ENCODE data around the gene KIAA1328. TPM values are rescaled to one million over a fixed set of nuclear protein-coding genes. Genes with fewer than 3 reads are reported as not detected.

Gene KIAA1328
- total RNA-seq, 6 experiments from 2014 or later: 2.7 to 3.3 (median 3.0) TPM

DNA sequence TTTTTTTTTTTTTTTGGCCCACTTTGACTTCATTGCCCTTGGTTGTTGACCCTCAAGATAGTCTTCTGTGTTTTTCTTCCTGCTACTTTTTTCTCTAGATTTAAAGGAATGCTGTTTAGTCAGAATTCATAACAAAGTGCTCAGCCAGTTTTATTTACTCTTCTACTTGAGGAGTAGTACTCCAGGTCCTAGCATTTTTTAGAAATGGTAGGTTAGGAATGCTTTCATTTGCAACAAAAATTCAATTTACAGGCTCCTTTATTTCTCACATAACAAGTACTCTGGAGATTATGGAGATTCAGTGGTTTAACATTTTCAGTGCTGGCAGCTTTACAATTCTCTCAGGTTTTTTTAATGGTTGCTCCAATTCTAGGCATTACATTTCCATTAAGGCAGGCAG, 58.2 kb downstream of the KIAA1328 start:
- no peak for DNase-seq

DNA sequence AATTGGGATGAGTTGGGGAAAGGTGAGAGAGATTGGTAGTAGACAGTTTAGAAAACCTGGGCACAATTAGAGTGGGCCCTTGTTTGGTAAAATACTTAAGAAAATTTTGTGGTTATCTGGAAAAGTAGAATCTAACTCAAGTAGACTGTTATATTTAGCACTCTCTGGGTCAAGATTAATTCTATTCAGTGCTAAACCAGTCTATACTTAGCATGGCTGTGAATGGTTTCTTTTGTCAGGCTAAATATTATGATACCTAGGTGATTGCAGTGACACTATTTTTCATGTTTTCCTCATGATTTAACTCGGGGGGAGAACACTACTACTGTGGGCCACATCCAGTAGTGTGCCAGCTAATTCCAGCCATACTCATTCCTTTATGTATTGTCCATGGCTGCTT, 58.9 kb downstream of the KIAA1328 start:
- no peak for DNase-seq
- no peak overlapping the region for H3K27ac Mint-ChIP-seq
- TF ChIP-seq, protein P1, sequence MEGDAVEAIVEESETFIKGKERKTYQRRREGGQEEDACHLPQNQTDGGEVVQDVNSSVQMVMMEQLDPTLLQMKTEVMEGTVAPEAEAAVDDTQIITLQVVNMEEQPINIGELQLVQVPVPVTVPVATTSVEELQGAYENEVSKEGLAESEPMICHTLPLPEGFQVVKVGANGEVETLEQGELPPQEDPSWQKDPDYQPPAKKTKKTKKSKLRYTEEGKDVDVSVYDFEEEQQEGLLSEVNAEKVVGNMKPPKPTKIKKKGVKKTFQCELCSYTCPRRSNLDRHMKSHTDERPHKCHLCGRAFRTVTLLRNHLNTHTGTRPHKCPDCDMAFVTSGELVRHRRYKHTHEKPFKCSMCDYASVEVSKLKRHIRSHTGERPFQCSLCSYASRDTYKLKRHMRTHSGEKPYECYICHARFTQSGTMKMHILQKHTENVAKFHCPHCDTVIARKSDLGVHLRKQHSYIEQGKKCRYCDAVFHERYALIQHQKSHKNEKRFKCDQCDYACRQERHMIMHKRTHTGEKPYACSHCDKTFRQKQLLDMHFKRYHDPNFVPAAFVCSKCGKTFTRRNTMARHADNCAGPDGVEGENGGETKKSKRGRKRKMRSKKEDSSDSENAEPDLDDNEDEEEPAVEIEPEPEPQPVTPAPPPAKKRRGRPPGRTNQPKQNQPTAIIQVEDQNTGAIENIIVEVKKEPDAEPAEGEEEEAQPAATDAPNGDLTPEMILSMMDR (IDR thresholded peaks at IDR 0.05): no peak
- no peak overlapping the region for H3K4me3 Mint-ChIP-seq
- no peaks in the 10 kb centered on the region for H3K27me3 Mint-ChIP-seq (ENCODE audit: insufficient read depth)
- peaks cover 8% of the 10 kb centered on the region for H3K4me1 Mint-ChIP-seq (ENCODE audit: low read depth)
- H3K9me3 Mint-ChIP-seq: no peaks in the 10 kb centered on the region
- no peaks in the 10 kb centered on the region for H3K36me3 Mint-ChIP-seq (ENCODE audit: low read depth)

More for the DNA sequence above, 58.2 kb downstream of the KIAA1328 start:
- Mint-ChIP-seq H3K9me3 (no peaks in the 10 kb centered on the region), H3K27ac (no peak overlapping the region), H3K36me3 (ENCODE audit: low read depth) (no peaks in the 10 kb centered on the region), H3K4me3 (no peak overlapping the region), H3K4me1 (ENCODE audit: low read depth) (peaks cover 8% of the 10 kb centered on the region), H3K27me3 (ENCODE audit: insufficient read depth) (no peaks in the 10 kb centered on the region)
- TF ChIP-seq, protein P1 (IDR thresholded peaks at IDR 0.05): no peak

DNA sequence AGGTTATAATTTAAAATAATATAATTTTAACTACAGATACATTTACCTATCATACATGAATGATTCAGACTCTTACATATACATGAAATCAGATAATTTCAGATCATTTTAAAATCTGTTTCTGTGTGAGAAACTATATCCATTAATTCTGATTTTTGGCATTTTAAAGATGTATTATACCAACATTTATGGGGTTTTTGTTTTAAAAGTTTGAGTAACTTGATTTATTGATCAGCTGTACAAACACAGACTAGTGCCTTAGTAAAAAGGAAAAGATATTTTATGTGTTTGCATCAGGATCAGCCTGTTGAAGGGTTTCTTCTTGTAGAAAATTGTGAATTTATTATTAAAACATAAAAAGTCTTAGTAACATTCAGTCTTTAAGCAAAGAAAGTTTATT, 59.9 kb downstream of the KIAA1328 start:
- Mint-ChIP-seq H3K36me3 (ENCODE audit: low read depth) (no peaks in the 10 kb centered on the region), H3K4me1 (ENCODE audit: low read depth) (peaks cover 8% of the 10 kb centered on the region), H3K4me3 (no peak overlapping the region)

GRCh38 chr18:36889321-36889720, 60.4 kb downstream of the KIAA1328 start:
- no peaks in the 10 kb centered on the region for H3K36me3 Mint-ChIP-seq (ENCODE audit: low read depth)
- no peak overlapping the region for H3K4me3 Mint-ChIP-seq

More for the DNA sequence above, 59.9 kb downstream of the KIAA1328 start:
- DNase-seq: no peak
- Mint-ChIP-seq H3K27me3 (ENCODE audit: insufficient read depth) (no peaks in the 10 kb centered on the region), H3K27ac (no peak overlapping the region), H3K9me3 (no peaks in the 10 kb centered on the region)
- TF ChIP-seq, protein P1 (IDR thresholded peaks at IDR 0.05): no peak

GRCh38 chr18:36889742-36890141, 60.8 kb downstream of the KIAA1328 start:
- H3K27ac Mint-ChIP-seq: no peak overlapping the region
- DNase-seq: no peak
- TF ChIP-seq, protein P1 (IDR thresholded peaks at IDR 0.05): no peak

More at GRCh38 chr18:36889321-36889720, 60.4 kb downstream of the KIAA1328 start:
- no peak for DNase-seq
- H3K27me3 Mint-ChIP-seq (ENCODE audit: insufficient read depth): no peaks in the 10 kb centered on the region
- peaks cover 8% of the 10 kb centered on the region for H3K4me1 Mint-ChIP-seq (ENCODE audit: low read depth)
- TF ChIP-seq, protein P1 (IDR thresholded peaks at IDR 0.05): no peak
- H3K27ac Mint-ChIP-seq: no peak overlapping the region
- no peaks in the 10 kb centered on the region for H3K9me3 Mint-ChIP-seq

DNA sequence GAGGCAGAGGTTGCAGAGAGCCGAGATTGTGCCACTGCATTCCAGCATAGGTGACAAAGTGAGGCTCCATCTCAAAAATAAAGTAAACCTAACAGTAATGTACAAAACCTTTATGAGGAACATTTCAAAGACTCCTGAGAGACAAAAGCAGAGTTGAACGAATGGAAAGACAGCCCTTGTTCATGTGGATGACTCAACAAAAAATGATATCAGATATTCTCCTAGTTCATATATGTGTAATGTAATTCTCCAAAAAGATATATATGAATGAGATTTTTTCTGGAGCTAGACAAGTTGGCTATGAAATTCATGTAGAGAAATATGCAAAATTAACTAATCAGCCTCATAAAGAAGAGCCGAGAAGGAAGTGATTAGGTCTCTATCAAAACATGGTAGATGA, 61.7 kb downstream of the KIAA1328 start:
- TF ChIP-seq, protein P1 (IDR thresholded peaks at IDR 0.05): no peak
- no peak overlapping the region for H3K4me3 Mint-ChIP-seq
- H3K4me1 Mint-ChIP-seq (ENCODE audit: low read depth): peaks cover 8% of the 10 kb centered on the region
- no peaks in the 10 kb centered on the region for H3K27me3 Mint-ChIP-seq (ENCODE audit: insufficient read depth)
- H3K9me3 Mint-ChIP-seq: no peaks in the 10 kb centered on the region
- H3K27ac Mint-ChIP-seq: no peak overlapping the region
- DNase-seq: no peak
- H3K36me3 Mint-ChIP-seq (ENCODE audit: low read depth): no peaks in the 10 kb centered on the region

More at GRCh38 chr18:36889742-36890141, 60.8 kb downstream of the KIAA1328 start:
- Mint-ChIP-seq H3K36me3 (ENCODE audit: low read depth) (no peaks in the 10 kb centered on the region), H3K27me3 (ENCODE audit: insufficient read depth) (no peaks in the 10 kb centered on the region), H3K4me1 (ENCODE audit: low read depth) (peaks cover 8% of the 10 kb centered on the region), H3K9me3 (no peaks in the 10 kb centered on the region), H3K4me3 (no peak overlapping the region)
